Measurements from ENCODE around the gene TERB1.

Gene TERB1

GRCh38 chr16:66801320-66802105 lies at the start of gene TERB1:
Gene TERB1 (minus strand): TSS chr16:66801584. CDS start chr16:66796798, 4,786 bp downstream.
- no peak within 1 kb of the TSS for H2AFZ ChIP-seq (ENCODE audit: low read depth)
- no peaks in the 10 kb centered on the region for H3K36me3 ChIP-seq (ENCODE audit: insufficient read depth)
- no peak within 1 kb of the TSS for H3K4me3 ChIP-seq (IDR thresholded peaks at IDR 0.05; ENCODE audit: insufficient read depth, low read depth, low read length)
- no peak for TF ChIP-seq CTCF (conservative IDR thresholded peaks at IDR 0.05; ENCODE audit: low read depth, low read length)
- H3K79me2 ChIP-seq (ENCODE audit: insufficient read depth, low read depth) = no peaks in the 10 kb centered on the region
- H3K27ac ChIP-seq = no peak within 1 kb of the TSS
- no peak within 1 kb of the TSS for H3K4me2 ChIP-seq
- no peaks in the 10 kb centered on the region for H3K4me1 ChIP-seq (ENCODE audit: low read depth, poor library complexity, severe bottlenecking)
- H3K27me3 ChIP-seq (ENCODE audit: insufficient read depth, low read depth) = no peaks in the 10 kb centered on the region
- H4K20me1 ChIP-seq (ENCODE audit: insufficient read depth) = no peaks in the 10 kb centered on the region
- no peak within 1 kb of the TSS for H3K9ac ChIP-seq

GRCh38 chr16:66850115-66850815 lies 48.9 kb upstream of the TERB1 start:
- Histone ChIP-seq H3K27me3 (ENCODE audit: insufficient read depth, low read depth) (no peaks in the 10 kb centered on the region), H3K79me2 (ENCODE audit: insufficient read depth, low read depth) (no peaks in the 10 kb centered on the region)

GRCh38 chr16:66849549-66849948 lies 48.2 kb upstream of the TERB1 start:
- Histone ChIP-seq H4K20me1 (ENCODE audit: insufficient read depth) (no peaks in the 10 kb centered on the region), H3K79me2 (ENCODE audit: insufficient read depth, low read depth) (no peaks in the 10 kb centered on the region), H2AFZ (ENCODE audit: low read depth) (no peak overlapping the region), H3K27ac (no peak overlapping the region), H3K9ac (no peak overlapping the region), H3K4me2 (no peak overlapping the region), H3K36me3 (ENCODE audit: insufficient read depth) (no peaks in the 10 kb centered on the region), H3K4me3 (IDR thresholded peaks at IDR 0.05; ENCODE audit: insufficient read depth, low read depth, low read length) (no peak overlapping the region), H3K4me1 (ENCODE audit: low read depth, poor library complexity, severe bottlenecking) (no peaks in the 10 kb centered on the region), H3K27me3 (ENCODE audit: insufficient read depth, low read depth) (no peaks in the 10 kb centered on the region)
- no peak for TF ChIP-seq CTCF (conservative IDR thresholded peaks at IDR 0.05; ENCODE audit: low read depth, low read length)

More at GRCh38 chr16:66850115-66850815, 48.9 kb upstream of the TERB1 start:
- Histone ChIP-seq H3K4me2 (no peak overlapping the region), H3K4me3 (IDR thresholded peaks at IDR 0.05; ENCODE audit: insufficient read depth, low read depth, low read length) (no peak overlapping the region), H4K20me1 (ENCODE audit: insufficient read depth) (no peaks in the 10 kb centered on the region), H3K27ac (no peak overlapping the region), H3K4me1 (ENCODE audit: low read depth, poor library complexity, severe bottlenecking) (no peaks in the 10 kb centered on the region), H3K36me3 (ENCODE audit: insufficient read depth) (no peaks in the 10 kb centered on the region), H3K9ac (no peak overlapping the region), H2AFZ (ENCODE audit: low read depth) (no peak overlapping the region)
- no peak for TF ChIP-seq CTCF (conservative IDR thresholded peaks at IDR 0.05; ENCODE audit: low read depth, low read length)

DNA sequence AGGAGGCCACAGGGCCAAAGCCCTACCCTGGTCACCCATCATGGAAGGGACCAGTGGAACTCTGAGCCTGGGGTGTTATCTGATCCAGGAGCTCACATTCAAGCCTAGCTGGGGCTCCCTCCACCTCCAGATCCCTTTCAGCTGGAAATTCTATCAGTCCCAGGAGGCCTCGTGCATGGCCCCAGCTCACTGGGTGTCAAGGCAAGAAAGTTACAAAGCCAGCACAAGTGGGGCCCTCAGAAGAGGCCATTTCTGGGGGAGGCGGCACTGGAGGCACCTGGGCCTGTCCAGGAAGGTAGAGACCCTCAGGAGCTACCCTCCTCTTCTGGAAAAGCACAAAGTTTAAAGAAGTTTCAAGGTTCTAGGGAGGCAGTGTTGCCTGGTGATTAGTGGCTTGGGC lies 47.6 kb upstream of the TERB1 start:
- no peak overlapping the region for H3K4me3 ChIP-seq (IDR thresholded peaks at IDR 0.05; ENCODE audit: insufficient read depth, low read depth, low read length)
- no peaks in the 10 kb centered on the region for H3K4me1 ChIP-seq (ENCODE audit: low read depth, poor library complexity, severe bottlenecking)
- no peak for TF ChIP-seq CTCF (conservative IDR thresholded peaks at IDR 0.05; ENCODE audit: low read depth, low read length)
- H3K79me2 ChIP-seq (ENCODE audit: insufficient read depth, low read depth) = no peaks in the 10 kb centered on the region
- H3K9ac ChIP-seq = no peak overlapping the region
- no peak overlapping the region for H2AFZ ChIP-seq (ENCODE audit: low read depth)
- no peak overlapping the region for H3K27ac ChIP-seq
- no peaks in the 10 kb centered on the region for H4K20me1 ChIP-seq (ENCODE audit: insufficient read depth)
- no peak overlapping the region for H3K4me2 ChIP-seq
- H3K27me3 ChIP-seq (ENCODE audit: insufficient read depth, low read depth) = no peaks in the 10 kb centered on the region
- H3K36me3 ChIP-seq (ENCODE audit: insufficient read depth) = no peaks in the 10 kb centered on the region

All from KMS-11 (cell line).